Keratinocyte (primary cell): ENCODE results near the gene CHRNA10.
"Not testable (repeated sequence)": the region's sequence is repeated elsewhere in the genome, so short reads cannot be mapped to it uniquely, and the experiment has no call there.

Source experiments
- CTCF ChIP-seq, 3 experiments: IDR thresholded peaks in 1 of 3; conservative IDR thresholded peaks in 1 of 3; optimal IDR thresholded peaks in 1 of 3; 2 replicates in 2 of 3; 3 replicates in 1 of 3; pipeline versions ENCODE3 to v1.5.1; 2011; ENCODE audit warnings: low read length in 3 of 3, mild to moderate bottlenecking in 3 of 3, moderate library complexity in 2 of 3, control low read depth in 1 of 3, inconsistent platforms in 1 of 3; ENCODE audit not compliant: insufficient read depth in 2 of 3; ENCODE audit errors: extremely low read depth in 1 of 3
- EZH2 ChIP-seq: IDR thresholded peaks from one replicate; pipeline ENCODE4 v1.6.1; 2012; ENCODE audit warnings: inconsistent platforms, mild to moderate bottlenecking, low read length, moderate library complexity

DNA sequence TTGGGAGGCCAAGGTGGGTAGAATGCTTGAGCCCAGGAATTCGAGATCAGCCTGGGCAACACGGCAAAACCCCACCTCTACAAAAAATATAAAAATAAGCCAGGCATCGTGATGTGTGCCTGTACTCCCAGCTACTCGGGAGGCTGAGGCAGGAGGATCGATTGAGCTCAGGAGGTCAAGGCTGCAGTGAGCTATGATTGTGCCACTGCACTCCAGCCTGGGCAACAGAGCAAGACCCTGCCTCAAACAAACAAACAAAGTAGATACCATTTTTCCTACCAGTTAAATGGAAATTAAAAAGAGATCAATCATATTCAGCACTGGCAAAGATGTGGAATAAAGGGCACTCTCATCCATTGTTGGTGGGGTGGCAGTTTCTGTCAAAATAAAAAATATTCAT lies 13.9 kb downstream of the CHRNA10 start:
- not testable (repeated sequence) for TF ChIP-seq EZH2; CTCF (optimal IDR thresholded peaks at IDR 0.05 in 1 of 3, IDR thresholded peaks at IDR 0.05 in 1 of 3, conservative IDR thresholded peaks at IDR 0.05 in 1 of 3; ENCODE audit: extremely low read depth in 1 of 3, insufficient read depth in 2 of 3, low read length in 3 of 3)
